HG03432 (cell line): Measurements from ENCODE around the gene CLDN9.
A peak's percentile ranks its signal among the peaks of the same experiment; 100 is the strongest.

Experiments
- ATAC-seq: cut with Tn5 transposase; IDR thresholded peaks from one replicate; pipeline ENCODE4 v1.9.1; 2021; ENCODE audit warnings: mild to moderate bottlenecking, moderate library complexity; ENCODE audit not compliant: unreplicated experiment

The CLDN9 gene

GRCh38 chr16:3015865-3016521 lies 3.3 kb downstream of the CLDN9 start:
- no peak for ATAC-seq

- no peak for ATAC-seq
These were observed 4.6 kb downstream of the CLDN9 start for GRCh38 chr16:3017344-3017743.

- ATAC-seq = no peak
These were observed 5.2 kb downstream of the CLDN9 start, which contains the start of gene CLDN6 for GRCh38 chr16:3017794-3018506. Gene CLDN6 (minus strand): TSS chr16:3018183. CDS start chr16:3016021, 2,162 bp downstream.

- ATAC-seq = no peak
These were observed 7.0 kb downstream of the CLDN9 start for GRCh38 chr16:3019594-3020246.

- no peak for ATAC-seq
These were observed 7.5 kb downstream of the CLDN9 start, which contains the start of gene TNFRSF12A for GRCh38 chr16:3020247-3020603. Gene TNFRSF12A (plus strand): TSS chr16:3020368. CDS start chr16:3020398, 30 bp downstream.

DNA sequence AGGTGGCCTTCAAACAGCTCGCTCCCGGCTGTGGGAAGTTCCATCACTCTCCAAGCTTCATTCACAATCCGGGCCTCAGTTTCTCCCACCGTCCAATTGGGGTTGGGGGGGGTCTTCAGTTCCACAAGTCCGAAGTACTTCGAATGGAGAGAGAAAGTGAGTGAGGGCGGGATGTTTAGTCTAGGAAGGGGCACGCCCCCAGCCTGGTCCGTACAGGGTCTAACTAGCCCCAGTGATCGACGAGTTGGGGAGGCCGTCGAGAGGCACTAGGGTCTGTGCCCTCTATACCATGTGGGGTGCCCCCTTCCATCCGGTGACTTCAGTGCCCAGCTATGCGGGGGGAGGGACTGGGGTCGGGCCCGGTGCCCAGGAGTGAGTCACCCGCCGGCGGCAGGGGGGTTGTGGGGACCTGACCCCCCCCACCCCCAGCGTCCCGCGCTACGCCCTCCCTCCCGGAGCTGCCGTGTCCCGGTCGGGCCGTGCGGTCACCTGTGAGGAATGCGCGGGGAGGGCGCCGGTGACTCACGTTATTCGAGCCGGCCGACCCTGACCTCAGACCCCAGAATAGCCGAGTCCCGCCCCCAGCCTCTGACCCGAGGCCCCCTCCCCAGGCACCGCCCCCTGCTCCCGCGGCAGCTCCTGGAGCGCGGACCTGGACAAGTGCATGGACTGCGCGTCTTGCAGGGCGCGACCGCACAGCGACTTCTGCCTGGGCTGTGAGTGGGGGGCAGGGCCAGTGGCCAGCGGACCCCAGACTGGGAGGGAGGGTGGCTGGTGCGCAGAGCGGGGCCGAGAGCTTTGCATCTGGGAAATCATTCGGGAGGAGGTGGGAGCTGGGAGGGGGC lies 8.1 kb downstream of the CLDN9 start:
- ATAC-seq = no peak

DNA sequence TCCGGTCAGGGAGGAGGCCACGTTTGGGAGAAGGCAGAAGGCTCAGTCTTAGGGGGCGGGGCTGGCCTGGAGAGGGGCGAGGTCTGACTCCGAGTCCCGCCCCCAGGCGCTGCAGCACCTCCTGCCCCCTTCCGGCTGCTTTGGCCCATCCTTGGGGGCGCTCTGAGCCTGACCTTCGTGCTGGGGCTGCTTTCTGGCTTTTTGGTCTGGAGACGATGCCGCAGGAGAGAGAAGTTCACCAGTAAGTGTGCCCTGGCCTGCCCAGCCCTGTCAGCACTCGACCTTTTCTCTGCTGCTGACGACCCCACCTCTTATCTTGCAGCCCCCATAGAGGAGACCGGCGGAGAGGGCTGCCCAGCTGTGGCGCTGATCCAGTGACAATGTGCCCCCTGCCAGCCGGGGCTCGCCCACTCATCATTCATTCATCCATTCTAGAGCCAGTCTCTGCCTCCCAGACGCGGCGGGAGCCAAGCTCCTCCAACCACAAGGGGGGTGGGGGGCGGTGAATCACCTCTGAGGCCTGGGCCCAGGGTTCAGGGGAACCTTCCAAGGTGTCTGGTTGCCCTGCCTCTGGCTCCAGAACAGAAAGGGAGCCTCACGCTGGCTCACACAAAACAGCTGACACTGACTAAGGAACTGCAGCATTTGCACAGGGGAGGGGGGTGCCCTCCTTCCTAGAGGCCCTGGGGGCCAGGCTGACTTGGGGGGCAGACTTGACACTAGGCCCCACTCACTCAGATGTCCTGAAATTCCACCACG lies 8.9 kb downstream of the CLDN9 start:
- ATAC-seq = peak; percentile 30

DNA sequence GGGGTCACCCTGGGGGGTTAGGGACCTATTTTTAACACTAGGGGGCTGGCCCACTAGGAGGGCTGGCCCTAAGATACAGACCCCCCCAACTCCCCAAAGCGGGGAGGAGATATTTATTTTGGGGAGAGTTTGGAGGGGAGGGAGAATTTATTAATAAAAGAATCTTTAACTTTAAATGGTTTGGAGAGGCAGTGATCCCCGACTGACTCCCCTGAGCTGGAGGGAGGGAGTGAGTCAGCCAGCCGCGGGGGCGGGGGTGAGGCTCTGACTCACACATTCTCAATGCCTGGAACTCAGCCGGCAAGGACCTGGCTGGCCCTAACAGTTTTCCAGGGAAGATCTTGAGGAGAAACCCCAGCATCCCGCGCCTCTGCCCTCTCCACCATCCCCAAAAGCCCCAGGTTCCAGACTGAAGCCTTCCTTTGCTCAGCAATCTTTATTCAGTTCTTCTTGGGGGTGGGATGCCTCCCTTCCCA lies 9.5 kb downstream of the CLDN9 start:
- ATAC-seq = no peak

GRCh38 chr16:3022684-3023414 lies 10.1 kb downstream of the CLDN9 start:
- ATAC-seq = no peak

DNA sequence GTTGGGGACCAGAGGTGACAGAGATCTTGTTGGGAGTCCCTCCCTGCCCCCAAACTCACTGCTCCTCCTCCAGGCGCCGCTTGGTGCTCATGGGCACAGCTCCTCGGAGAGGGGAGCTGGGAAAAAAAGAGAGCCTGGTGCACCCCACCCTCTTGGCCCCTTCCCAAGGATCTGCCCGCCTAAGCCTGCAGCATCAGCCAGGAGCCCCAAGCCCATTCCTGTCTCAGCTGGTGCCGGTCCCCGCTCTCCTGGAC lies 10.6 kb downstream of the CLDN9 start:
- ATAC-seq = no peak

GRCh38 chr16:3023669-3024478 lies 11.2 kb downstream of the CLDN9 start, which contains the start of the genes HCFC1R1 and THOC6:
Gene HCFC1R1 (minus strand): TSS chr16:3023942. CDS start chr16:3023941, 1 bp downstream.
Gene THOC6 (plus strand): TSS chr16:3024035. CDS start chr16:3024327, 292 bp downstream.
- peak; percentile 75 for ATAC-seq

GRCh38 chr16:3025032-3026002 lies 12.6 kb downstream of the CLDN9 start:
- ATAC-seq = no peak

GRCh38 chr16:3026003-3026378 lies 13.3 kb downstream of the CLDN9 start:
- no peak for ATAC-seq

- no peak for ATAC-seq
These were observed 14.1 kb downstream of the CLDN9 start for GRCh38 chr16:3026609-3027488.

- ATAC-seq = no peak
These were observed 14.7 kb downstream of the CLDN9 start for GRCh38 chr16:3027489-3027795.

- peak; percentile 27 for ATAC-seq
These were observed 15.4 kb downstream of the CLDN9 start for GRCh38 chr16:3027983-3028715.
